Loucy (cell line): Measurements from ENCODE around the gene RUFY2.
A peak's percentile ranks its signal among the peaks of the same experiment; 100 is the strongest.

Source experiments
- H2AFZ ChIP-seq: fragments of 200-600 bp; sonication (generic); 2 replicates; pipeline ENCODE4 v1.6.0; 2016; ENCODE audit warnings: antibody characterized with exemption, mild to moderate bottlenecking, low read length, moderate library complexity
- H3F3A ChIP-seq: fragments of 200-600 bp; 2 replicates; pipeline ENCODE4 v1.6.0; 2016; ENCODE audit warnings: antibody characterized with exemption, low read depth, mild to moderate bottlenecking
- H3K27me3 ChIP-seq: fragments of 200-600 bp; sonication (generic); 2 replicates; pipeline ENCODE4 v1.6.1; 2014; ENCODE audit warnings: low read length, mild to moderate bottlenecking; ENCODE audit not compliant: insufficient read depth, poor library complexity, severe bottlenecking
- H3K36me3 ChIP-seq: fragments of 200-600 bp; sonication (generic); 2 replicates; pipeline ENCODE4 v1.6.1; 2016; ENCODE audit warnings: low read length; ENCODE audit not compliant: insufficient read depth
- H3K4me1 ChIP-seq: fragments of 200-600 bp; sonication (generic); 2 replicates; pipeline ENCODE4 v1.5.1; 2014; ENCODE audit warnings: low read length, mild to moderate bottlenecking; ENCODE audit not compliant: insufficient read depth, poor library complexity, severe bottlenecking
- H3K4me2 ChIP-seq: fragments of 200-600 bp; sonication (generic); 2 replicates; pipeline ENCODE4 v1.6.0; 2014; ENCODE audit warnings: antibody characterized with exemption, low read length, low read depth, mild to moderate bottlenecking; ENCODE audit not compliant: poor library complexity, severe bottlenecking
- H3K4me3 ChIP-seq: fragments of 200-600 bp; sonication (generic); 2 replicates; pipeline ENCODE4 v1.5.1; 2014; ENCODE audit warnings: low read length, mild to moderate bottlenecking, mixed read lengths; ENCODE audit not compliant: poor library complexity, severe bottlenecking
- H3K79me2 ChIP-seq: fragments of 200-600 bp; sonication (generic); 2 replicates; pipeline ENCODE4 v1.6.1; 2014; ENCODE audit warnings: low read length; ENCODE audit not compliant: insufficient read depth
- H3K9ac ChIP-seq: fragments of 200-600 bp; sonication (generic); 2 replicates; pipeline ENCODE4 v1.6.0; 2014; ENCODE audit warnings: mild to moderate bottlenecking, low read depth, low read length, moderate library complexity; ENCODE audit not compliant: poor library complexity, severe bottlenecking
- H3K9me2 ChIP-seq: fragments of 200-600 bp; sonication (generic); replicated peaks from 2 replicates; pipeline ENCODE4 v1.6.1; 2016; ENCODE audit warnings: low read depth, low read length, mixed read lengths
- H3K9me3 ChIP-seq: fragments of 200-600 bp; sonication (generic); 2 replicates; pipeline ENCODE4 v1.6.1; 2014; ENCODE audit warnings: mild to moderate bottlenecking, antibody characterized with exemption, low read length, low read depth; ENCODE audit not compliant: insufficient read depth
- H4K20me1 ChIP-seq: fragments of 200-600 bp; sonication (generic); 2 replicates; pipeline ENCODE4 v1.6.0; 2014; ENCODE audit warnings: antibody characterized with exemption, low read length, mild to moderate bottlenecking; ENCODE audit not compliant: insufficient read depth, poor library complexity, severe bottlenecking
- CTCF ChIP-seq: fragments of 200-600 bp; sonication (generic); conservative IDR thresholded peaks from 2 replicates; pipeline ENCODE4 v1.5.1; 2014; ENCODE audit warnings: mild to moderate bottlenecking, antibody characterized with exemption, low read length
- EZH2phosphoT487 ChIP-seq: fragments of 200-600 bp; IDR thresholded peaks from 2 replicates; pipeline ENCODE4 v1.6.1; 2018; ENCODE audit warnings: antibody characterized with exemption, mild to moderate bottlenecking, moderate library complexity, borderline replicate concordance

RUFY2 gene

GRCh38 chr10:68345621-68346020 lies 61.5 kb downstream of the RUFY2 start:
- no peaks in the 10 kb centered on the region for H3K9me3 ChIP-seq
- no peak overlapping the region for H3K4me2 ChIP-seq
- peaks cover 5% of the 10 kb centered on the region for H3K4me1 ChIP-seq
- peaks cover 38% of the 10 kb centered on the region for H4K20me1 ChIP-seq
- TF ChIP-seq EZH2phosphoT487 (no peak), CTCF (no peak)
- no peaks in the 10 kb centered on the region for H3K9me2 ChIP-seq
- H3K79me2 ChIP-seq: peaks cover 36% of the 10 kb centered on the region
- H3F3A ChIP-seq: peaks cover 31% of the 10 kb centered on the region; the same call in 1 of the 2 replicates
- no peak overlapping the region for H2AFZ ChIP-seq
- peaks cover 52% of the 10 kb centered on the region for H3K36me3 ChIP-seq
- H3K9ac ChIP-seq: no peak overlapping the region
- no peaks in the 10 kb centered on the region for H3K27me3 ChIP-seq
- H3K4me3 ChIP-seq: no peak overlapping the region

- H3K9me2 ChIP-seq: no peaks in the 10 kb centered on the region
- no peaks in the 10 kb centered on the region for H3K9me3 ChIP-seq
- H3K4me1 ChIP-seq: peaks cover 29% of the 10 kb centered on the region
- no peak overlapping the region for H3K4me2 ChIP-seq
- TF ChIP-seq CTCF (no peak), EZH2phosphoT487 (no peak)
- no peak overlapping the region for H3K9ac ChIP-seq
- no peak overlapping the region for H2AFZ ChIP-seq
- peaks cover 62% of the 10 kb centered on the region for H3K79me2 ChIP-seq
- H3K27me3 ChIP-seq: no peaks in the 10 kb centered on the region
- peaks cover 31% of the 10 kb centered on the region; the same call in 1 of the 2 replicates for H3F3A ChIP-seq
- H3K4me3 ChIP-seq: no peak overlapping the region
- peaks cover 64% of the 10 kb centered on the region for H4K20me1 ChIP-seq
- H3K36me3 ChIP-seq: peaks cover 78% of the 10 kb centered on the region
These were observed 64.1 kb downstream of the RUFY2 start for GRCh38 chr10:68342909-68343516.

GRCh38 chr10:68340358-68341080 lies 66.6 kb downstream of the RUFY2 start:
- Histone ChIP-seq H3K4me1 (peaks cover 40% of the 10 kb centered on the region), H4K20me1 (peaks cover 89% of the 10 kb centered on the region)

More at GRCh38 chr10:68340358-68341080, 66.6 kb downstream of the RUFY2 start:
- Histone ChIP-seq H3K9me3 (no peaks in the 10 kb centered on the region), H3K27me3 (no peaks in the 10 kb centered on the region), H3K4me2 (peak overlapping the region; percentile 91), H3K9ac (no peak overlapping the region), H3K9me2 (no peaks in the 10 kb centered on the region), H3F3A (peaks cover 30% of the 10 kb centered on the region; the same call in 1 of the 2 replicates), H3K79me2 (peaks cover 87% of the 10 kb centered on the region), H2AFZ (no peak overlapping the region), H3K36me3 (peaks cover 87% of the 10 kb centered on the region), H3K4me3 (peak overlapping the region; percentile 14)
- TF ChIP-seq CTCF (no peak), EZH2phosphoT487 (no peak)
